Raji (cell line): ENCODE data around the gene ICAM5.

ENCODE experiments used
- POLR2A ChIP-seq: IDR thresholded peaks from 2 replicates; pipeline ENCODE4 v1.6.1; 2011; ENCODE audit warnings: low read depth, low read length, control low read depth; ENCODE audit not compliant: insufficient read depth

Gene ICAM5

GRCh38 chr19:10334588-10335351, 45.0 kb downstream of the ICAM5 start:
- TF ChIP-seq POLR2A = no peak

GRCh38 chr19:10335352-10335985, 45.7 kb downstream of the ICAM5 start:
- TF ChIP-seq POLR2A = no peak

GRCh38 chr19:10336725-10337124, 47.0 kb downstream of the ICAM5 start:
- TF ChIP-seq POLR2A = 0 out of 2 replicates have a peak, but pooled peaks have one; percentile 5

- no peak for TF ChIP-seq POLR2A
Observed at GRCh38 chr19:10338940-10339339, 49.2 kb downstream of the ICAM5 start.

- TF ChIP-seq POLR2A = peak; percentile 46; the same call in 1 of the 2 replicates
Observed at GRCh38 chr19:10339380-10339960, 49.7 kb downstream of the ICAM5 start, which contains the start of gene ICAM3. TSS of gene ICAM3 (minus strand) at chr19:10339624. CDS start at chr19:10339614, 10 bp downstream.

- TF ChIP-seq POLR2A = no peak
Observed at GRCh38 chr19:10339977-10340376, 50.2 kb downstream of the ICAM5 start.

GRCh38 chr19:10343495-10343894, 53.7 kb downstream of the ICAM5 start:
- TF ChIP-seq POLR2A = no peak

GRCh38 chr19:10344780-10345179, 55.0 kb downstream of the ICAM5 start:
- TF ChIP-seq POLR2A = no peak
